Stomach (tissue), 4 donors: ENCODE measurements around the gene ATF7IP.

Source experiments
- CTCF ChIP-seq, 7 experiments: fragments of 450-650 bp in 4 of 7; fragments of 200-600 bp in 3 of 7; sonication (generic) in 3 of 7; IDR thresholded peaks; one replicate each; pipeline ENCODE4 v1.5.1; 2016 to 2019; ENCODE audit warnings: antibody characterized with exemption in 7 of 7, control low read depth in 2 of 7, mild to moderate bottlenecking in 1 of 7
- EP300 ChIP-seq: sonication (generic); formaldehyde crosslinking; IDR thresholded peaks from one replicate; pipeline ENCODE4 v1.6.1; 2017; ENCODE audit warnings: antibody characterized with exemption
- POLR2A ChIP-seq, 4 donors: fragments of 450-650 bp; IDR thresholded peaks; one replicate each; pipeline ENCODE4 v1.6.1; 2016; ENCODE audit warnings: antibody characterized with exemption in 4 of 4, control low read depth in 2 of 4, mild to moderate bottlenecking in 1 of 4, moderate library complexity in 1 of 4
- POLR2AphosphoS5 ChIP-seq, 3 donors: sonication (generic); formaldehyde crosslinking; IDR thresholded peaks; one replicate each; pipeline ENCODE4 v1.6.1; 2016; ENCODE audit warnings: antibody characterized with exemption in 3 of 3

GRCh38 chr12:14365294-14366208 is at the start of gene ATF7IP:
- TF ChIP-seq CTCF (IDR thresholded peaks at IDR 0.05) = peak in 3 of 7 experiments; percentile 13 to 43 (median 17)
- peak in 1 of 4 donors; percentile 53 for TF ChIP-seq POLR2A (IDR thresholded peaks at IDR 0.05)
- no peak for TF ChIP-seq EP300
- TF ChIP-seq POLR2AphosphoS5 (IDR thresholded peaks at IDR 0.05) = peak; percentile 79 to 88 (median 86)
